AG08396 (cell line): ENCODE measurements around the gene PIK3CD.

ENCODE experiments used
- DNase-seq: peaks from one replicate; pipeline ENCODE4 v3.0.0; 2012; ENCODE audit warnings: low spot score, mixed read lengths

PIK3CD gene

GRCh38 chr1:9651565-9652378 lies at the start of gene PIK3CD:
PIK3CD (plus strand) TSS chr1:9651731; CDS start chr1:9710456, 58,725 bp downstream.
- DNase-seq = peak; percentile 53

- no peak for DNase-seq
These were observed 49.4 kb upstream of the PIK3CD start for GRCh38 chr1:9601942-9602793.

- DNase-seq = no peak
These were observed 48.8 kb upstream of the PIK3CD start for GRCh38 chr1:9602794-9603167.

GRCh38 chr1:9603307-9603706 lies 48.2 kb upstream of the PIK3CD start:
- DNase-seq = no peak

- no peak for DNase-seq
These were observed 47.5 kb upstream of the PIK3CD start for GRCh38 chr1:9603766-9604753.

GRCh38 chr1:9604836-9605235 lies 46.7 kb upstream of the PIK3CD start:
- no peak for DNase-seq

GRCh38 chr1:9605946-9606455 lies 45.5 kb upstream of the PIK3CD start:
- DNase-seq = no peak

GRCh38 chr1:9606458-9606857 lies 45.1 kb upstream of the PIK3CD start:
- no peak for DNase-seq

- no peak for DNase-seq
These were observed 44.6 kb upstream of the PIK3CD start for GRCh38 chr1:9606948-9607347.

GRCh38 chr1:9607352-9607751 lies 44.2 kb upstream of the PIK3CD start:
- no peak for DNase-seq

GRCh38 chr1:9609998-9610397 lies 41.5 kb upstream of the PIK3CD start:
- DNase-seq = no peak

GRCh38 chr1:9610548-9610947 lies 41.0 kb upstream of the PIK3CD start:
- DNase-seq = no peak

- DNase-seq = no peak
These were observed 39.8 kb upstream of the PIK3CD start for GRCh38 chr1:9611716-9612115.

- no peak for DNase-seq
These were observed 39.2 kb upstream of the PIK3CD start for GRCh38 chr1:9612162-9612845.

- no peak for DNase-seq
These were observed 38.5 kb upstream of the PIK3CD start for GRCh38 chr1:9612871-9613624.

GRCh38 chr1:9613625-9614299 lies 37.8 kb upstream of the PIK3CD start:
- no peak for DNase-seq

- DNase-seq = peak; percentile 78
These were observed 36.0 kb upstream of the PIK3CD start for GRCh38 chr1:9615316-9616063.

- DNase-seq = no peak
These were observed 32.4 kb upstream of the PIK3CD start for GRCh38 chr1:9618909-9619679.
